HepG2 (cell line): ENCODE data around the gene ESRRB. TPM values are rescaled to one million over a fixed set of nuclear protein-coding genes. Genes with fewer than 3 reads are reported as not detected.

ENCODE experiments used
- ATAC-seq: fragments of 200-7000 bp; cut with Tn5 transposase; 3 replicates; pipeline ENCODE4 v1.9.1; 2020; ENCODE audit warnings: mild to moderate bottlenecking, moderate library complexity
- BruUV-seq: library from RNA; stranded (reverse); fragments of 400-500 nt; replicated peaks from 2 replicates; lab custom pipeline; 2021; lab: Mats Ljungman, UMichigan
- CTCF ChIA-PET: fragments of 300-600 bp; formaldehyde crosslinking; extraction: SDS; loops from one replicate; lab custom pipeline; 2021; ENCODE audit warnings: low total read pairs, inconsistent platforms, low intra/inter-chr PET ratio; lab: Yijun Ruan, JAX
- POLR2A ChIA-PET: fragments of 350-600 bp; sonication (Branson Sonifier 250); formaldehyde crosslinking; loops from one replicate; lab custom pipeline; 2020; ENCODE audit warnings: antibody characterized with exemption, inconsistent platforms; lab: Yijun Ruan, JAX
- DNase-seq: peaks from one replicate; pipeline ENCODE4 v3.0.0-alpha.2; 2015; ENCODE audit warnings: low spot score
- FAIRE-seq: peaks from 3 replicates; lab custom pipeline; 2011; peaks lifted over from hg19 to GRCh38; lab: Jason Lieb, UNC
- H2AFZ ChIP-seq: one replicate; pipeline ENCODE4 v1.6.1; 2011; ENCODE audit warnings: low read length, inconsistent platforms
- H3K27ac ChIP-seq: fragments of 300-600 bp; 3 replicates; pipeline ENCODE4 v1.8.0; 2011; ENCODE audit warnings: mixed run types, mild to moderate bottlenecking, mixed read lengths, low read length, inconsistent platforms; ENCODE audit not compliant: insufficient read depth; ENCODE audit errors: extremely low read length
- H3K27me3 ChIP-seq, 2 experiments: fragments of 200-600 bp in 1 of 2; 2 replicates in 1 of 2; 3 replicates in 1 of 2; pipeline versions ENCODE4 v1.6.0 to v1.8.0; 2011; ENCODE audit warnings: low read length in 2 of 2, mild to moderate bottlenecking in 2 of 2, moderate library complexity in 2 of 2, inconsistent platforms in 1 of 2; ENCODE audit not compliant: insufficient read depth in 2 of 2, control insufficient read depth in 1 of 2
- H3K36me3 ChIP-seq, 2 experiments: fragments of 200-600 bp in 1 of 2; replicated peaks in 1 of 2; 2 replicates in 1 of 2; 3 replicates in 1 of 2; pipeline versions ENCODE4 v1.5.1 to v1.8.0; 2011; ENCODE audit warnings: low read length in 2 of 2, inconsistent platforms in 1 of 2; ENCODE audit not compliant: insufficient read depth in 2 of 2, control insufficient read depth in 1 of 2
- H3K4me1 ChIP-seq: 2 replicates; pipeline ENCODE4 v1.5.1; 2012; ENCODE audit warnings: low read length, inconsistent platforms; ENCODE audit not compliant: insufficient read depth
- H3K4me2 ChIP-seq: 2 replicates; pipeline ENCODE4 v1.6.0; 2011; ENCODE audit warnings: low read depth, low read length, inconsistent platforms
- H3K4me3 ChIP-seq, 3 experiments: fragments of 200-600 bp in 1 of 3; sonication (generic), shearing (Covaris generic) in 1 of 3; replicated peaks in 1 of 3; 2 replicates each; pipeline ENCODE4 v1.5.1; 2011 to 2016; ENCODE audit warnings: low read length in 3 of 3, inconsistent platforms in 2 of 3, low read depth in 2 of 3, mild to moderate bottlenecking in 2 of 3, control low read depth in 1 of 3, mixed read lengths in 1 of 3; ENCODE audit not compliant: insufficient read depth in 1 of 3
- H3K79me2 ChIP-seq: one replicate; pipeline ENCODE4 v1.6.1; 2011; ENCODE audit warnings: low read length, inconsistent platforms; ENCODE audit not compliant: insufficient read depth
- H3K9ac ChIP-seq: 2 replicates; pipeline ENCODE4 v1.6.0; 2011; ENCODE audit warnings: mild to moderate bottlenecking, low read depth, low read length, inconsistent platforms; ENCODE audit not compliant: insufficient read depth
- H3K9me3 ChIP-seq: 2 replicates; pipeline ENCODE4 v1.5.1; 2012; ENCODE audit warnings: mild to moderate bottlenecking, low read length
- H4K20me1 ChIP-seq: 2 replicates; pipeline ENCODE4 v1.6.0; 2011; ENCODE audit warnings: inconsistent platforms, mild to moderate bottlenecking, low read length, moderate library complexity; ENCODE audit not compliant: insufficient read depth
- MXD4 ChIP-seq: IDR thresholded peaks from 2 replicates; pipeline ENCODE4 v1.6.1; 2016; ENCODE audit warnings: mild to moderate bottlenecking, missing biosample characterization, missing genetic modification reagents
- PAWR ChIP-seq: sonication (generic); formaldehyde crosslinking; IDR thresholded peaks from 2 replicates; pipeline ENCODE4 v1.4.0; 2020; ENCODE audit warnings: missing genetic modification reagents, mild to moderate bottlenecking, borderline replicate concordance
- RBFOX2 ChIP-seq: fragments of 200-400 bp; formaldehyde crosslinking; IDR thresholded peaks from 2 replicates; pipeline ENCODE4 v1.6.1; 2017; ENCODE audit warnings: low read depth, mild to moderate bottlenecking, low read length
- SALL2 ChIP-seq: sonication (generic); formaldehyde crosslinking; IDR thresholded peaks from 2 replicates; pipeline ENCODE4 v1.8.1; 2023; ENCODE audit warnings: mild to moderate bottlenecking, missing genetic modification reagents, inconsistent platforms
- TEAD2 ChIP-seq: sonication (generic); formaldehyde crosslinking; IDR thresholded peaks from 2 replicates; pipeline ENCODE4 v1.9.0; 2021; ENCODE audit warnings: missing genetic modification reagents
- ZNF484 ChIP-seq: sonication (generic); formaldehyde crosslinking; IDR thresholded peaks from 2 replicates; pipeline ENCODE4 v1.5.1; 2020; ENCODE audit warnings: mild to moderate bottlenecking, low read depth, missing genetic modification reagents, borderline replicate concordance
- ZNF605 ChIP-seq: sonication (generic); formaldehyde crosslinking; IDR thresholded peaks from 2 replicates; pipeline ENCODE4 v1.8.0; 2022; ENCODE audit warnings: mild to moderate bottlenecking, missing genetic modification reagents
- WGBS: methylation state at CpG from one replicate; pipeline ENCODE4 v1.1.6; 2017; ENCODE audit warnings: low lambda C conversion rate; 5-methylcytosine and 5-hydroxymethylcytosine counted together
- in situ Hi-C: cut with HindIII; loops from 2 replicates; pipeline ENCODE4 v1.10.0; 2017; ENCODE audit warnings: low pct_unique_long_range_greater_than_20kb; ENCODE audit not compliant: extremely low pct_ligation_motif_present
- intact Hi-C: fragments of 100-400 bp; cut with micrococcal nuclease; formaldehyde crosslinking; loops from one replicate; pipeline ENCODE4 v1.10.0; 2022; ENCODE audit not compliant: unreplicated experiment
- polyA plus RNA-seq, 8 experiments: library from polyadenylated mRNA; depleted of rRNA in 3 of 8; stranded (reverse) in 7 of 8; unstranded in 1 of 8; fragments of >200 nt; fragmentation: Illumina TruSeq in 4 of 8; extraction: Trizol in 4 of 8; gene quantifications; 2 replicates each; pipeline versions ENCODE4 v1.2.1 to v1.2.3, GENCODE V29; 2011 to 2016; ENCODE audit warnings: low read depth in 4 of 8, missing spikeins in 1 of 8, mixed read lengths in 1 of 8; ENCODE audit not compliant: insufficient read depth in 1 of 8
- total RNA-seq, 5 experiments: library from RNA; depleted of rRNA; stranded (reverse); fragments of >200 nt; fragmentation: Illumina TruSeq; extraction: Trizol; gene quantifications; 2 replicates each; pipeline ENCODE4 v1.2.3, GENCODE V29; 2016; ENCODE audit warnings: low read depth in 1 of 5
- TF ChIP-seq, protein P1 (sequence below): sonication (generic); formaldehyde crosslinking; IDR thresholded peaks from 2 replicates; pipeline ENCODE4 v1.4.0; 2020; ENCODE audit warnings: missing genetic modification reagents, low read depth, mild to moderate bottlenecking, borderline replicate concordance
- TF ChIP-seq, protein P2 (sequence below): sonication (generic); formaldehyde crosslinking; conservative IDR thresholded peaks from 2 replicates; pipeline ENCODE4 v1.4.0; 2020; ENCODE audit warnings: mild to moderate bottlenecking, missing genetic modification reagents, moderate library complexity
- TF ChIP-seq, protein P3 (sequence below): sonication (generic); formaldehyde crosslinking; IDR thresholded peaks from 2 replicates; pipeline ENCODE4 v1.5.0; 2020; ENCODE audit warnings: missing genetic modification reagents
- TF ChIP-seq, protein P4 (sequence below): sonication (generic); formaldehyde crosslinking; IDR thresholded peaks from 2 replicates; pipeline ENCODE4 v1.5.0; 2020; ENCODE audit warnings: mild to moderate bottlenecking, missing genetic modification reagents, borderline replicate concordance

Gene ESRRB
- total and polyA plus RNA-seq, 2 of the 13 experiments (the other 11 are each of a cell fraction or from before 2014, with no cell fraction given): 0.04 to 0.33 TPM

DNA sequence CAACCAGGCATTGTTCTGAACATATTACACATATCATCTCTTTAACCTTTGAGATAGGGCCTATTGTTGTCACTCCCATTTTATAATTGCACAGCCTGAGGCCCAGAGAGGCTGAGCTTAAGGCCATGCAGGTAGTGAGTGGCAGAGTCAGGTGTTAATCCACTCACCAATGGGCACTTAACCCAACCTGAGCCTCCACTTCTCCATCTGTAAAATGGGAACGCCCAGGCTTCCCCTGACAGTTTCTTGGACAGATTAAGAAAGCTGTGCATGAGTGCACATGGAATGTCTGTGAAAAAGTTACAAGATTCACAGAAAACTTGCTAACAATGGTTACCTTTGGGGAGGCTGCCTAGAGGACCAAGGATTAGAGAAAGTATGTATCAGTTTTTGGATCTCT is 32.9 kb downstream of the ESRRB start (continued):
- TF ChIP-seq MXD4 (CRISPR knock-in tag): no peak
- TF ChIP-seq PAWR (CRISPR knock-in tag): no peak
- no peak for TF ChIP-seq SALL2 (CRISPR knock-in tag)
- TF ChIP-seq, all 625 proteins: peak for 0

DNA sequence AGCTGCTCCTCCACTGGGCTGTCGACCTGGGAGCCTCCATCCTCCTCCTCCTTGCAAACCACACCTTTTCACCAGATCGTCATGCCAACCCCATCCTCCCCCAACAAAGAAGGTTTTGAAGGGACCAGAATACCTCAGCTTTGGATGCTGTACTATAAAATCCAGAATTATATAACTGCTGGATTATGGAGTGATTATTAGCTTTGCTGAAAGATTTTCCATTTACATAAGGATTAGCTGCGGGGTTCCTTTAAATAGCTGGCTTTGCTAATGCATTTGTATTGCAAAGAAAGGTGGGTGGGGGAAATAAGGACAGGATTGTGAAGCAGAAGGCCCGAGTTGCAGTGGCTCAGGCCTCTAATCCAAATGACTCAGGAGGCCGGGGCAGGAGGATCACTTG is 36.6 kb downstream of the ESRRB start:
- WGBS: 4% methylated on average over 5 of the region's 5 CpGs
- in situ Hi-C loops (no loop called here), intact Hi-C loops (no loop called here)
- Histone ChIP-seq H3K4me1 (no peaks in the 10 kb centered on the region), H3K4me2 (no peak overlapping the region), H3K9me3 (no peaks in the 10 kb centered on the region), H4K20me1 (no peaks in the 10 kb centered on the region), H3K4me3 (no peak overlapping the region), H2AFZ (no peak overlapping the region), H3K36me3 (no peaks in the 10 kb centered on the region), H3K27ac (no peak overlapping the region), H3K79me2 (no peaks in the 10 kb centered on the region), H3K9ac (no peak overlapping the region), H3K27me3 (peaks cover 1 to 9% of the 10 kb centered on the region in 2 experiments; a peak in 4 of 5 replicates)
- no peak for FAIRE-seq
- ChIA-PET POLR2A (no interaction called here), CTCF (no interaction called here)
- DNase-seq: no peak
- no peak for ATAC-seq
- BruUV-seq: no TSS peak
- TF ChIP-seq TEAD2 (CRISPR knock-in tag): no peak
- TF ChIP-seq, protein P1, sequence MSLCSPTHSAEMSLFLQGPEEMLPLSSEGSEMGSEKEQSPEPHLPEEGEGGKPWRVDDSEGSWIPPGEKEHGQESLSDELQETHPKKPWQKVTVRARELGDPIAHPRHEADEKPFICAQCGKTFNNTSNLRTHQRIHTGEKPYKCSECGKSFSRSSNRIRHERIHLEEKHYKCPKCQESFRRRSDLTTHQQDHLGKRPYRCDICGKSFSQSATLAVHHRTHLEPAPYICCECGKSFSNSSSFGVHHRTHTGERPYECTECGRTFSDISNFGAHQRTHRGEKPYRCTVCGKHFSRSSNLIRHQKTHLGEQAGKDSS (CRISPR knock-in tag): no peak
- TF ChIP-seq, protein P2, sequence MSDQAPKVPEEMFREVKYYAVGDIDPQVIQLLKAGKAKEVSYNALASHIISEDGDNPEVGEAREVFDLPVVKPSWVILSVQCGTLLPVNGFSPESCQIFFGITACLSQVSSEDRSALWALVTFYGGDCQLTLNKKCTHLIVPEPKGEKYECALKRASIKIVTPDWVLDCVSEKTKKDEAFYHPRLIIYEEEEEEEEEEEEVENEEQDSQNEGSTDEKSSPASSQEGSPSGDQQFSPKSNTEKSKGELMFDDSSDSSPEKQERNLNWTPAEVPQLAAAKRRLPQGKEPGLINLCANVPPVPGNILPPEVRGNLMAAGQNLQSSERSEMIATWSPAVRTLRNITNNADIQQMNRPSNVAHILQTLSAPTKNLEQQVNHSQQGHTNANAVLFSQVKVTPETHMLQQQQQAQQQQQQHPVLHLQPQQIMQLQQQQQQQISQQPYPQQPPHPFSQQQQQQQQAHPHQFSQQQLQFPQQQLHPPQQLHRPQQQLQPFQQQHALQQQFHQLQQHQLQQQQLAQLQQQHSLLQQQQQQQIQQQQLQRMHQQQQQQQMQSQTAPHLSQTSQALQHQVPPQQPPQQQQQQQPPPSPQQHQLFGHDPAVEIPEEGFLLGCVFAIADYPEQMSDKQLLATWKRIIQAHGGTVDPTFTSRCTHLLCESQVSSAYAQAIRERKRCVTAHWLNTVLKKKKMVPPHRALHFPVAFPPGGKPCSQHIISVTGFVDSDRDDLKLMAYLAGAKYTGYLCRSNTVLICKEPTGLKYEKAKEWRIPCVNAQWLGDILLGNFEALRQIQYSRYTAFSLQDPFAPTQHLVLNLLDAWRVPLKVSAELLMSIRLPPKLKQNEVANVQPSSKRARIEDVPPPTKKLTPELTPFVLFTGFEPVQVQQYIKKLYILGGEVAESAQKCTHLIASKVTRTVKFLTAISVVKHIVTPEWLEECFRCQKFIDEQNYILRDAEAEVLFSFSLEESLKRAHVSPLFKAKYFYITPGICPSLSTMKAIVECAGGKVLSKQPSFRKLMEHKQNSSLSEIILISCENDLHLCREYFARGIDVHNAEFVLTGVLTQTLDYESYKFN: no peak
- no peak for TF ChIP-seq ZNF605 (CRISPR knock-in tag)
- TF ChIP-seq, protein P3, sequence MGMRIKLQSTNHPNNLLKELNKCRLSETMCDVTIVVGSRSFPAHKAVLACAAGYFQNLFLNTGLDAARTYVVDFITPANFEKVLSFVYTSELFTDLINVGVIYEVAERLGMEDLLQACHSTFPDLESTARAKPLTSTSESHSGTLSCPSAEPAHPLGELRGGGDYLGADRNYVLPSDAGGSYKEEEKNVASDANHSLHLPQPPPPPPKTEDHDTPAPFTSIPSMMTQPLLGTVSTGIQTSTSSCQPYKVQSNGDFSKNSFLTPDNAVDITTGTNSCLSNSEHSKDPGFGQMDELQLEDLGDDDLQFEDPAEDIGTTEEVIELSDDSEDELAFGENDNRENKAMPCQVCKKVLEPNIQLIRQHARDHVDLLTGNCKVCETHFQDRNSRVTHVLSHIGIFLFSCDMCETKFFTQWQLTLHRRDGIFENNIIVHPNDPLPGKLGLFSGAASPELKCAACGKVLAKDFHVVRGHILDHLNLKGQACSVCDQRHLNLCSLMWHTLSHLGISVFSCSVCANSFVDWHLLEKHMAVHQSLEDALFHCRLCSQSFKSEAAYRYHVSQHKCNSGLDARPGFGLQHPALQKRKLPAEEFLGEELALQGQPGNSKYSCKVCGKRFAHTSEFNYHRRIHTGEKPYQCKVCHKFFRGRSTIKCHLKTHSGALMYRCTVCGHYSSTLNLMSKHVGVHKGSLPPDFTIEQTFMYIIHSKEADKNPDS: no peak
- no peak for TF ChIP-seq RBFOX2
- TF ChIP-seq, protein P4, sequence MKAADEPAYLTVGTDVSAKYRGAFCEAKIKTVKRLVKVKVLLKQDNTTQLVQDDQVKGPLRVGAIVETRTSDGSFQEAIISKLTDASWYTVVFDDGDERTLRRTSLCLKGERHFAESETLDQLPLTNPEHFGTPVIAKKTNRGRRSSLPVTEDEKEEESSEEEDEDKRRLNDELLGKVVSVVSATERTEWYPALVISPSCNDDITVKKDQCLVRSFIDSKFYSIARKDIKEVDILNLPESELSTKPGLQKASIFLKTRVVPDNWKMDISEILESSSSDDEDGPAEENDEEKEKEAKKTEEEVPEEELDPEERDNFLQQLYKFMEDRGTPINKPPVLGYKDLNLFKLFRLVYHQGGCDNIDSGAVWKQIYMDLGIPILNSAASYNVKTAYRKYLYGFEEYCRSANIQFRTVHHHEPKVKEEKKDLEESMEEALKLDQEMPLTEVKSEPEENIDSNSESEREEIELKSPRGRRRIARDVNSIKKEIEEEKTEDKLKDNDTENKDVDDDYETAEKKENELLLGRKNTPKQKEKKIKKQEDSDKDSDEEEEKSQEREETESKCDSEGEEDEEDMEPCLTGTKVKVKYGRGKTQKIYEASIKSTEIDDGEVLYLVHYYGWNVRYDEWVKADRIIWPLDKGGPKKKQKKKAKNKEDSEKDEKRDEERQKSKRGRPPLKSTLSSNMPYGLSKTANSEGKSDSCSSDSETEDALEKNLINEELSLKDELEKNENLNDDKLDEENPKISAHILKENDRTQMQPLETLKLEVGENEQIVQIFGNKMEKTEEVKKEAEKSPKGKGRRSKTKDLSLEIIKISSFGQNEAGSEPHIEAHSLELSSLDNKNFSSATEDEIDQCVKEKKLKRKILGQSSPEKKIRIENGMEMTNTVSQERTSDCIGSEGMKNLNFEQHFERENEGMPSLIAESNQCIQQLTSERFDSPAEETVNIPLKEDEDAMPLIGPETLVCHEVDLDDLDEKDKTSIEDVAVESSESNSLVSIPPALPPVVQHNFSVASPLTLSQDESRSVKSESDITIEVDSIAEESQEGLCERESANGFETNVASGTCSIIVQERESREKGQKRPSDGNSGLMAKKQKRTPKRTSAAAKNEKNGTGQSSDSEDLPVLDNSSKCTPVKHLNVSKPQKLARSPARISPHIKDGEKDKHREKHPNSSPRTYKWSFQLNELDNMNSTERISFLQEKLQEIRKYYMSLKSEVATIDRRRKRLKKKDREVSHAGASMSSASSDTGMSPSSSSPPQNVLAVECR (CRISPR knock-in tag): no peak
- no peak for TF ChIP-seq ZNF484 (CRISPR knock-in tag)
